ENCODE results near the gene SHLD1.
A peak's percentile ranks its signal among the peaks of the same experiment; 100 is the strongest.
"Not testable (repeated sequence)": the region's sequence is repeated elsewhere in the genome, so short reads cannot be mapped to it uniquely, and the experiment has no call there.

Gene SHLD1

GRCh38 chr20:5737619-5737953 lies 12.6 kb upstream of the SHLD1 start:
- no peak for DNase-seq

DNA sequence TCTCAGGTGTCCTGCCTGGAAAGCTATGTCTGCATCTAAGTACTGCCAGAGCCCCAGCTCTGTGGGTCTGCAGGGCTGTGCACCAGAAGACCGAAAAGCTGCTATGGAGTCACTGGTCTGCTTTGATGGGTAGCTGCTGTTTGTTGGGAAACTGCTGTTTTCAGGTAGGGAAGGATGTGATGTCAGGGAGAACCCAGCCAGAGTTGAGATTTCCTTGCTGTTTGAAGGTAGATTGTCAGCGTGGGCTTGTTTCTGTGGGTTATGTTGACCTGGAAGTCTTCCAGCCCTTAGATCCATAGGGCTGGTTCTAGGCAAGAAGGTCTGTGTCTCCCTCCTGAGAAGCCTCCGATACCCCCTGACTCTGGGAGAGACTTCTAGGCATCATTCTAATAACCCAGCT lies 12.2 kb upstream of the SHLD1 start:
- DNase-seq, result no peak

DNA sequence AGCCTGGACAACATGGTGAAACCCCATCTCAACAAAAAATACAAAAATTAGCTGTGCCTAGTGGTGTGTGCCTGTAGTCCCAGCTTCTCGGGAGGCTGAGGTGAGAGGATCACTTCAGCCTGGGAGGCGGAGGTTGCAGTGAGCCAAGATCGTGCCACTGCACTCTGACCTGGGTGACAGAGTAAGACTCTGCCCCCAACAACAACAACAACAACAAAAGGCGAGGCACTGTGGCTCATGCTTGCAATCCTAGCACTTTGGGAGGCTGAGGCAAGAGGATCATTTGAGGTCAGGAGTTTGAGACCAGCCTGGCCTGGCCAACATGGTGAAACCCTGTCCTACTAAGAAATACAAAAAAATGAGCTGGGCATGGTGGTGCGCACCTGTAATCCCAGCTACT lies 9.6 kb upstream of the SHLD1 start:
- DNase-seq, result not testable (repeated sequence)

GRCh38 chr20:5741089-5741488 lies 9.1 kb upstream of the SHLD1 start:
- DNase-seq, result no peak

GRCh38 chr20:5742041-5742440 lies 8.2 kb upstream of the SHLD1 start:
- no peak for DNase-seq

GRCh38 chr20:5745416-5746030 lies 4.7 kb upstream of the SHLD1 start:
- no peak for DNase-seq

DNA sequence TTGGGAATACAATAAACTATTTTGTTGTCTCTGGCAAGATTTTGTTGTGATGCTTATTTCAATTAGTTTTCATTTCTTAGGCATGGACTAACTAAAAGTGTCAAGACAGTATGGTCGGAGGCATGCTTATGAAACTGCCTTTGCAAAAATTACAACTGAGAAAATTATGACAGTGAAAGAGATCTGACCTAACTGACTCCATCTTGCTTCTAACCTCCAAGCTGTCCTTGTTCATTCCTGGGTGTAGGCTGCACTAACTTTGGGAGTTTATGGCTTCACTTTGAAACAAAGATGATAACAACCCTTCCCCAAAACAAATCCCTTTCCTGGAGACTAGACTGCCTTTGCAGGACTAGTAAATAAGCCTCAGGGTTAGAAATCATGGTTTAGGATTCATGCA lies 4.1 kb upstream of the SHLD1 start:
- no peak for DNase-seq

DNA sequence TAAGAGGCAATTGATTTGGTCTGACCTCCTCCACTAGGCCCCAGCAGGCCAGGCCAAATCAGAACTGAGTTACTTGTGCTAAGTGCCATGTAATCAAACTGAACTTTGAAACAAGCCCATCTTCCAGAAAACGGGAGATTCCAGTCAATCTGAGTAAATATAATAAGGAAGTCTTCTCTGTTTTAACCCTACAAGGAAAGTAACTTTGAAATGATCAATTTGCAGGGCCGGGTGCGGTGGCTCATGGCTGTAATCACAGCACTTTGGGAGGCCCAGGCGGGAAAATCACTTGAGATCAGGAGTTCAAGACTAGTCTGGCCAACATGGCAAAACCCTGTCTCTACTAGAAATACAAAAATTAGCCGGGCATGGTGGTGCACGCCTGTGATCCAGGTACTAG lies 2.0 kb upstream of the SHLD1 start:
- no peak for DNase-seq

- DNase-seq, result not testable (repeated sequence)
Observed at GRCh38 chr20:5749512-5749951, 669 bp upstream of the SHLD1 start.

DNA sequence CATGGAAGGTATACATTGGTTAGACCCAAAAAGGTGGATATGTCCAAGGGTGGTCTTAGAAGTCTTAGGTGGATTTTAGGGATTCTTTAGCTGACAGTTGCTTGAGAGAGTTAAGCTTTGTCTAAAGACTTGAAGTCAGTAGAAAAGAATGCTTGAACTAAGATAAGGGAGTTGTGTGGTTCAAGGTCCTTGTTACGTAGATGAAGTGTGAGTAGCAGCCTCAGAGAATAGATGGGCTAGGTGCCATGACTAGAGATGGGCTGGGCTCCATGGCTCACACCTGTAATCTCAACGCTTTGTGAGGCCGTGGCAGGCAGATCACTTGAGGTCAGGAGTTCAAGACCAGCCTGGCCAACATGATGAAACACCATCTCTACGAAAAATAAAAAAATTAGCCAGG lies 1.7 kb downstream of the SHLD1 start:
- no peak for DNase-seq

GRCh38 chr20:5753814-5754213 lies 3.6 kb downstream of the SHLD1 start:
- DNase-seq, result no peak

DNA sequence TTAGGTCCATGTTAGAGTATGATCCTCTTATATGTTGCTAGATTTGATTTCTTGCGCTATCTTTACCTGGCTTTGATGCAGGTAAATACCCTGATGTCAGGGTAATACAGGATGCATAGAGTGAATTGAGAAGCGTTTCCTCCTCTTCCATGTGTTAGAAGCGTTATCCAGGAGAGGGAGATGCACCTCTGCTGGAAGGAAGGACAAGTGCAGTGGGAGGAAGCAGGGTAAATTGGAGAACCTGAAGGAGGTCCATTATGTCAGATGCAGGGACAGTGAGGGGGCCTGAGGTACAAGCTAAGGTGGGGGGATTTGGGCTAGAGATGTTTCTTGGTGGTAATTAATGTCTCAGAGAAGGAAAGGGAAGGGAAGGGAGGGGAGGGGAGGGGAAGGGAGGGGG lies 7.7 kb downstream of the SHLD1 start:
- DNase-seq, result no peak

- DNase-seq, result no peak
Observed at GRCh38 chr20:5766085-5766764, 16.0 kb downstream of the SHLD1 start.

- DNase-seq, result no peak
Observed at GRCh38 chr20:5767493-5768098, 17.4 kb downstream of the SHLD1 start.

- peak; percentile 25 to 39 for DNase-seq
Observed at GRCh38 chr20:5770231-5770986, 20.2 kb downstream of the SHLD1 start.

DNA sequence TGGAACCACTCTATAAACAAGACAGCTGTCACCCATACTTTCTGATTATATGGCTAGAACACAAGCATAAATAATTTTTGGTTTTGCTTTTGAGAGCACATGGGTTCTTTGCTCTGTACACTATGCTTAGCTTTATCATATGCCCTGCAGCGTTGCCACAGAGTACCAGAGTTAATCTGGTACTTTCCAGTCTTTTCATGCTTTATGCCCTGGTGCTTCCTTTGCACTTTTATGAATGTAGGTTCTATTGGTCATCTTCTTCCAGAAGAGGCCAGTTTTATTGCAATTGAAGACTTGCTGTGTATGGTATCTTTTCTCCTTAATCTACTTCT lies 20.8 kb downstream of the SHLD1 start:
- DNase-seq, result peak in 1 of 2 donors; percentile 29

GRCh38 chr20:5772704-5773103 lies 22.5 kb downstream of the SHLD1 start:
- no peak for DNase-seq

GRCh38 chr20:5773589-5773988 lies 23.4 kb downstream of the SHLD1 start:
- no peak for DNase-seq

GRCh38 chr20:5776077-5776476 lies 25.9 kb downstream of the SHLD1 start:
- no peak for DNase-seq

DNA sequence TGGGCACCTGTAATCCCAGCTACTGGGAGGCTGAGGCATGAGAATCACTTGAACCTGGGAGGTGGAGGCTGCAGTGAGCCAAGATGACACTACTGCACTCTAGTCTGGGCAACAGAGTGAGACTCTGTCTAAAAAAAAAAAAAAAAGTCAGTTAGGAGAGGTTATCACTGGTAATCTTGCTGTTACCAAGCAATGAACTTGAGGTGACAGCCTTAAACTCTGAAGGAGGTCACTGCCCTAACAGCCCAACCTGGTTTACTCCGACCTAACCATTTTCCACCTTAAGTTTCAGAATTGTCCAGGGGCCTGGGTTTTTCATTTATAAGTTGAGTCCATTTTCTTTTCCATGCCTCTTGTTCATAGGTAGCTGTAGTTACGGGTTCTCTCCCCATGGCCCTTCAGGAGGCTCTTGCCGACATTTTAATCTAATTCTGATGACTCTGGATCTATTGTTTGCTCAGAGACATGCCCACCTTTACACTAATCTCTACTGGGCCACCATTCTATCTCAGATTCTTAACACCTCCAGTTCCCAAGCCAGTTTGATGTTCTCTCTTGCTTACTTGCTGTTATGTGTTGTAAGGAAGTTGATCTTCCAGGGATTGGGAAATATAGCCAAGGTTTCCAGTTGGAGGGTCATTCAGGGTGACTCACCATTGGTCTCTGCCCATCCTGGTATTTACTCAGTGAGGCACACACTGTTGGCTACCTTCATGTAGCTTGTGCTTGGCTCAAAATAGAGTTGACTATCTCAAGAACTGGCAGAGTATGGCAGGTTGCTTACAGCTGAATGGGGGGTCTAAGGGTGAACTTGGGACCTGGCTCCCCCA lies 29.1 kb downstream of the SHLD1 start:
- peak in 1 of 2 donors; percentile 9 for DNase-seq

DNA sequence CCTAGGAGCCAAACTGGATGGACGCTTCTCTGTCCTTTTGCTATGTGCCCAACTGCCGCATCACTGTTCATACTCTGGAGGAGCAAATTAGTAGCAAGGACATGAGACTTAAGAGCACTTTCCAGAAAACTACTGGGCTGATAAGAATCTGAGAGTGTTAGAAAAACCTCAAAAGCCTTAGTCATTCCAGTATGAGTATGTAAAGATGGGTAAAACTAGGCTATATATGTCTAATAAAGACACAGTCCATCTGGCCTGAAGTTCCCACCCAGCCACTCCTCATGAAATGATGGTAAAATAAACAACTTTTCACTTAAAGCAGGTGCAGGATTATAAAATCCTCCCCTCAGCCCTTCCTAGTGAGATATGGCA lies 30.6 kb downstream of the SHLD1 start:
- no peak for DNase-seq

GRCh38 chr20:5781367-5781766 lies 31.2 kb downstream of the SHLD1 start:
- not testable (repeated sequence) for DNase-seq

All from inflammatory macrophage treated with lipopolysaccharide for 1 hour (primary cell).